ENCODE measurements around the gene RPS18.
"Not testable (repeated sequence)": the region's sequence is repeated elsewhere in the genome, so short reads cannot be mapped to it uniquely, and the experiment has no call there.

Gene RPS18

GRCh38 chr6:33271468-33272274 lies at the start of gene RPS18, which contains the start of gene VPS52:
Gene RPS18, plus strand, starts transcription at chr6:33272075. Its CDS starts 45 bp downstream, at chr6:33272120.
Gene VPS52, minus strand, starts transcription at chr6:33271876. Its CDS starts 201 bp downstream, at chr6:33271675.
- DNase-seq, result peak; percentile 100

GRCh38 chr6:33226503-33227120 lies 45.3 kb upstream of the RPS18 start:
- DNase-seq, result not testable (repeated sequence)

GRCh38 chr6:33235221-33235634 lies 36.6 kb upstream of the RPS18 start:
- no peak for DNase-seq

GRCh38 chr6:33236328-33236727 lies 35.5 kb upstream of the RPS18 start:
- DNase-seq, result peak; percentile 64

- no peak for DNase-seq
Observed at GRCh38 chr6:33236852-33237251, 35.0 kb upstream of the RPS18 start.

- DNase-seq, result no peak
Observed at GRCh38 chr6:33237741-33238140, 34.1 kb upstream of the RPS18 start.

GRCh38 chr6:33241968-33242367 lies 29.9 kb upstream of the RPS18 start:
- no peak for DNase-seq

- no peak for DNase-seq
Observed at GRCh38 chr6:33243476-33243875, 28.4 kb upstream of the RPS18 start.

- peak; percentile 90 for DNase-seq
Observed at GRCh38 chr6:33247977-33248642, 23.8 kb upstream of the RPS18 start.

- no peak for DNase-seq
Observed at GRCh38 chr6:33248643-33248931, 23.3 kb upstream of the RPS18 start.

- peak; percentile 100 for DNase-seq
Observed at GRCh38 chr6:33248932-33249731, 22.7 kb upstream of the RPS18 start.

GRCh38 chr6:33249732-33250630 lies 21.9 kb upstream of the RPS18 start:
- no peak for DNase-seq

- DNase-seq, result no peak
Observed at GRCh38 chr6:33250731-33251130, 21.1 kb upstream of the RPS18 start.

GRCh38 chr6:33251395-33252012 lies 20.4 kb upstream of the RPS18 start:
- peak; percentile 42 for DNase-seq

GRCh38 chr6:33252759-33253158 lies 19.1 kb upstream of the RPS18 start:
- no peak for DNase-seq

GRCh38 chr6:33254591-33254990 lies 17.3 kb upstream of the RPS18 start:
- DNase-seq, result no peak

GRCh38 chr6:33259032-33259431 lies 12.8 kb upstream of the RPS18 start:
- DNase-seq, result no peak

GRCh38 chr6:33262490-33262889 lies 9.4 kb upstream of the RPS18 start:
- DNase-seq, result not testable (repeated sequence)

GRCh38 chr6:33264015-33264414 lies 7.9 kb upstream of the RPS18 start:
- DNase-seq, result no peak

GRCh38 chr6:33271117-33271467 lies 783 bp upstream of the RPS18 start:
- DNase-seq, result peak; percentile 54

GRCh38 chr6:33272275-33273128 lies 627 bp downstream of the RPS18 start:
- DNase-seq, result no peak

Measured in hematopoietic multipotent progenitor cell treated with erythropoietin and hydrocortisone succinate and interleukin-3 and kit ligand, for 8 days (in vitro differentiated cells).